Measurements from ENCODE around the gene GSTK1.
A peak's percentile ranks its signal among the peaks of the same experiment; 100 is the strongest.
"Not testable (repeated sequence)": the region's sequence is repeated elsewhere in the genome, so short reads cannot be mapped to it uniquely, and the experiment has no call there.

GSTK1 gene

DNA sequence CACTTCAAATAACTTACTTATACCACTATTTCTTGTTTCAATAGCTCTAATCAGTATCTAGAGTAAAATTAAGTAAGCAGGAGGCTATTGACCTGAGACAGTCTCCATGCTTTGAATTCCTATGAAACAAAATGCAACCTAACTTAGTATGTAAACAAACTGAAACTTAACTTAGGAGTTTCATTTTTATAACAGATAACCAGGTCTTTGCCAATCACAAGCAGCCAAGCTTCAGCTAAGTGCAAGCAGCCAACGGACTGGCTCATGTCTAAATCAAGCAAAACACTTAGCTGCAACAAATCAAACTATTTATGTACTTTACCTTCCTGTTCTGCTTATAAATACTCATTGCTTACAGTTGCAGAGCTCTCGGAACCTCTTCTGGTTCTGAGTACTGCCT is 4.4 kb upstream of the GSTK1 start:
- DNase-seq, result no peak
- in situ Hi-C loops (cut with HindIII; ENCODE audit: low pct_ligation_motif_present, low pct_unique_long_range_greater_than_20kb, low sequenced_read_pairs), result no loop called here

DNA sequence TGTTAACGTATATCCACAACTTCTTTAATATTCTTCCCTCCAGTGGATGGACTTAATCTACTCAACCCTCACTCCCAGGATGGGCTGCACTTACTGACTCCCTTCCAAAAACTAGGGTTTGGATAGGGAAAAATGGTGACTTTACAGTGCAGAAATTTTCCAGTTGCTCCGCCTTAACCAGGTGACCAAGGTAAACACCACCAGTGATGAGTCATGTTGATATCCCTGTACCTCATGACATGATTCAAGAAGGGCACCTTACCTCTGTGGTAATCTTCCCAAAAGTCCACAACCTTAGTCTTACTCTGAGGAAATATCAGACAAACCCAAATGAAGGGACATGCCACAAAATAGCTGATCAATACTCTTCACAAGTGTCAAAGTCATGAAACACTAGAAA is 3.5 kb upstream of the GSTK1 start:
- in situ Hi-C loops (cut with HindIII; ENCODE audit: low pct_ligation_motif_present, low pct_unique_long_range_greater_than_20kb, low sequenced_read_pairs), result no loop called here
- DNase-seq, result no peak

DNA sequence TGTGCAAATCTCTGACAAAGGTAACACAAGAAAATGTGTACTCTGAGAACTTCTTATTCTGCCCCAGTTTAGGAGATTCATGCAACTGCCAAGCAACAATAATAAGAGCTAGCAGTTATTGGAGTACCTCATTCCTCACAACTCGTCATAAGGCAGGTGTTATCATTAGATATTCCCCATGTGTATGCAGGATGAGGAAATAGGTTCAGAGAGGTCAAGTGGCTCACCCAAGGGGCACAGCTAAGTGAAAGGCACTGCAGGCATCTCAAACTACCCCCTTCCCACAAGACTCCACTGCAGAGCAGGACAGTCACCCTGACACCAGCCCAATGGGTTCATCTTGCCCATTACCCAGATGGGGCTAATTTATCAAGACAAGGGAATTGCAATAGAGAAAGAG is 1.3 kb upstream of the GSTK1 start:
- DNase-seq, result no peak
- in situ Hi-C loops (cut with HindIII; ENCODE audit: low pct_ligation_motif_present, low pct_unique_long_range_greater_than_20kb, low sequenced_read_pairs), result no loop called here

DNA sequence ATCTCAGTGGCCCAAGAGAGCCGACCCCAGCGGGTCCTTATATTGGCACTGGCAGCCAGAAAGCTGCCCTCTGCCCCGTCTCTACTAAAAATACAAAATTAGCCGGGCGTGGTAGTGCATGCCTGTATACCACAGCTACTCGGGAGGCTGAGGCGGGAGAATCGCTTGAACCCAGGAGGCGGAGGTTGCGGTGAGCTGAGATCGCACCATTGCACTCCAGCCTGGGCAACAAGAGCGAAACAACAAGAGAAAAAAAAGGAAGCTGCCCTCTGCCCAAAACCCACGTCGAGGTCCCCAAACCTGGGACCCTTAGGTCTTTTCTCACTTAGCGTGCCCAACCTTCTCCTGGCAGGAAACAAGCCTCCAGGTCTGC is 941 bp downstream of the GSTK1 start:
- in situ Hi-C loops (cut with HindIII; ENCODE audit: low pct_ligation_motif_present, low pct_unique_long_range_greater_than_20kb, low sequenced_read_pairs); DNase-seq: not testable (repeated sequence)

DNA sequence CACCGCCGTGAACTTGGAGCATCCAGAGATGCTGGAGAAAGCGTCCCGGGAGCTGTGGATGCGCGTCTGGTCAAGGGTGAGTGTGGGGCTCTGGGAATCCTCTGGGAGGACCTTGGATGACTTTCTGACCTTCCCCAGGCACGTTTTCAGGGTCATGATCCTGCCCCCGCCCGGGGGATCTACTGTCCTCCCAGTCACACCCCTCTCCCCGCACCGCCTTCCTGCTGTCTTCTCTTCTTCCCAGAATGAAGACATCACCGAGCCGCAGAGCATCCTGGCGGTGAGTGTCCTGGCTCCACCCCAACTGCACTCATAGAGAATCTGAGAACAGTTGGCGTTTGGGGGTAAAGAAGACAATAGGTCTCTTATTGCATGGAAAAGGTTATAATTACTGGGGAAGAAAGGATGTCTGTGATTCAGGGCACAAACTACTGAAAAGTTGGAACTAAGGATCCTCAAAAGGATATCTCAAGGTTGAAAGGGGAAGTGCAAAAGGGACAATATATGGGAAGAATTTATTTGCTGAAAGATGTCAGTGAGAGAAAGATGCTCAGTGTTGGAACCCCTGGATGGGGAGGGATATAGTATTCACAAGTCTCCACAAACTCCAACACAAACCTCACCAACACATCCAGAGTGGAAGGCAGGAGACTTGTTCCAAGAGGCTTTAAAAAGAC is 1.9 kb downstream of the GSTK1 start:
- in situ Hi-C loops (cut with HindIII; ENCODE audit: low pct_ligation_motif_present, low pct_unique_long_range_greater_than_20kb, low sequenced_read_pairs), result no loop called here
- no peak for DNase-seq

DNA sequence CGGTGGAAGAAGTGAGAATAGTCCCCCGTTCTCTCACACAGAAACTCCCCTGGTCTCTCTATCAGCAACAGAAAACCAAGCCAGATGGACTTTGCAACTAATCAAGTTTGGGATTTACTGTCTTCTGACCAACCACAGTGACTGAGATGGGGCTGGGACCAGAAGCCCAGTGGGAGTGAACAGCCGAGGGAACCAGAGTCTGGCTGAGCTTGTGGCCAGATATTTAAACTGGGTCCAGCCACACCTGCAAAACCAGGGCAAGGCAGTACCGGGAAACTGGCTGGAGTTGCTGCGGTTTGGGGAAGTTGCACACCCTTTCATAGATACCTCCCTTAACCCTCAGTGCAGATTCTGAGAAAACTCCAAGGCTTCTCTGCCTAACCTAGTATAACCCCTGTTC is 6.0 kb downstream of the GSTK1 start:
- in situ Hi-C loops (cut with HindIII; ENCODE audit: low pct_ligation_motif_present, low pct_unique_long_range_greater_than_20kb, low sequenced_read_pairs), result no loop called here

DNA sequence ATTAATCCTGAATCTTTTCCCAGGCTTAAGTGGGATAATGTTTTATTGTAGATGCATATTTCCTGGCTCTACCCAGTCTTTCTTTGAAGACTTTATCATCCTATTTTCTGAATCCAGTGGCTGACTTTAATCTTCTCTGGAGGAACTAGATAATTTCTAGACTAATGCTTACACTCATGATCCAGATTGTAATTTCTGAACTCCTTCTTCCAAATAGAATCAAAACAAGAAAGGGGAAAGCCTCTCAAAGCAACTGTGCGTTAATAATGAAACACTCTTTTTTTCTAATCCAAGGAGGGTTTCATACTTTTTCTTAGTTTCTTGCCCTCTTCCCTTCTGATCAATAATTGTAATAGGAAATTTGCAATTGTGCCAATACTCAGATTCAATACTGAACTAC is 8.0 kb downstream of the GSTK1 start:
- DNase-seq, result no peak
- in situ Hi-C loops (cut with HindIII; ENCODE audit: low pct_ligation_motif_present, low pct_unique_long_range_greater_than_20kb, low sequenced_read_pairs), result no loop called here

More for the DNA sequence above, 6.0 kb downstream of the GSTK1 start:
- DNase-seq, result no peak

DNA sequence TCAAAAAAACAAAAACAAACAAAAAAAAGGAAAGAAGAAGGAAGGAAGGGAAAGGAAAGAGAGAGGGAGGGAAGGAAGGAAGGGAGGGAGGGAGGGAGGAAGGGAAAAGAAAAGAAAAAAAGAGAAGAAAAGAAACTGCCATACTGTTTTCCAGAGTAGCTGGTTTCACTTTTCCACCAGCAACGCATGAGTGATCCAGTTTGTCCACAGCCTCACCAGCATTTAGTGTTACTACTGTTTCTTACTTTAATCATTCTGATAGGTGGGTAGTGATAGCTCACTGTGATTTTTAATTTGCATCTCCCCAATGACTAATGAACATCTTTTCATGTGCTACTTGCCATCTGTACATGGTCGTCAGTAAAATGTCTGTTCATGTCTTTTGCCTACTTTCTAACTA is 9.6 kb downstream of the GSTK1 start:
- no peak for DNase-seq
- in situ Hi-C loops (cut with HindIII; ENCODE audit: low pct_ligation_motif_present, low pct_unique_long_range_greater_than_20kb, low sequenced_read_pairs), result no loop called here

DNA sequence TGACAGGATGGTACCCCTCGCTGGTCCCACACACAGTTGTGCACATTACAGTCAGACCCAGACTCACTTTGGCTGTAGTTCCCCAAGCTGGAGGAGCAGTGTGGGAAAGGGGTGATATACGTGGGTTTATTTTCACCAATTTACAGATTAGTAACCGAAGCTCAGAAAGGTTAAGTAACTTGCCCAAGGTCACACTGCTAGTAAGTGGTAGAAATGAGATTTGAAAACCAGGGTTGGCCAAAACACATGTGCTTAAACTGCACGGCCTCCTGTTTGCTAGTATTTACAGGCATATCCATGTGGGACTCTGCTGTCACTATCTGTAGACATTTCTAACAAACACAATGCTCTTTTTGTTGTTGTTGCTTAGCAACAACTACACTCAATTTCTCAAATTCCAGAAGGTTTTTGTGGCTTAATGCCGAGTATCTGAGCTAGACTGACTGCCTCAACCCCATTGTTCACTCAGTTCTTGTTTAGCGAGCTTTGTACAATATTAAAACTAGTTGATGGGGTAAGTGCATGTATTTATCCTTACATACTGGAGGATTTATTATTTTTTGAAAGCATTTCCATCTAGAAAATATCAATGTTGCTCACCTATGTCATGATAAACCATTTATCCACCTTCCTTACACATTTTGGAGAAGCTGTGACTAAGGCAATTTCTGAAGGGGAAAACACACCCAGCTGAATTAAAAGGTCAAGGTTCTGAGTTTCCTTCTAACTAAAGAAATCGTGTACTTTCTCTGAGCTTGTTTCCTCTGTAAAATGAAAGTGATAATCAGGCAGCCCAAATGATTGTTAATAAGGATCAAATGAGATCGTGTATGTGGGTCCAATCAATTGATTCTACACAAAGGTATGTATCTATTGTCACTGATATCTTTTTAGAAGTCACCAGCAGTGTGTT is 16.2 kb downstream of the GSTK1 start:
- peak; percentile 65 for DNase-seq
- in situ Hi-C loops (cut with HindIII; ENCODE audit: low pct_ligation_motif_present, low pct_unique_long_range_greater_than_20kb, low sequenced_read_pairs), result no loop called here

DNA sequence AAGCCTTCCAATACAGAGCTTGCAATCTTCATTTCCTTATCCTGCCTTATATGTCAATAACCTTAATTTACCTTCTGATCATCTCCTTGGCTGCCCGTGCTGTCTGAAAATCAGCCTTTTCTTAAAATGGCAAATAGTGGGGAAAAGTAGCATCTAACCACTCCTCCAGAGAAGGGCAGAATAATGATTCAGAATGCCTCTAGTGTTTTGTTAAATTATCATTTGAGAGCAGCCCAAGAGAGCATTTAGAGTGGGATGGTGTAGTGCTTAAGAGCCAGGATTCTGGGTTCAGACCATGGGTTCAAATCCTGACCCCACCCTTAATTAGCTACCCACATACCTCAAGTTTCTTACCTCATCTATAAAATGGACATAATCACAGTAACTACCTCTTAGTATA is 16.9 kb downstream of the GSTK1 start:
- DNase-seq, result no peak
- in situ Hi-C loops (cut with HindIII; ENCODE audit: low pct_ligation_motif_present, low pct_unique_long_range_greater_than_20kb, low sequenced_read_pairs), result no loop called here

DNA sequence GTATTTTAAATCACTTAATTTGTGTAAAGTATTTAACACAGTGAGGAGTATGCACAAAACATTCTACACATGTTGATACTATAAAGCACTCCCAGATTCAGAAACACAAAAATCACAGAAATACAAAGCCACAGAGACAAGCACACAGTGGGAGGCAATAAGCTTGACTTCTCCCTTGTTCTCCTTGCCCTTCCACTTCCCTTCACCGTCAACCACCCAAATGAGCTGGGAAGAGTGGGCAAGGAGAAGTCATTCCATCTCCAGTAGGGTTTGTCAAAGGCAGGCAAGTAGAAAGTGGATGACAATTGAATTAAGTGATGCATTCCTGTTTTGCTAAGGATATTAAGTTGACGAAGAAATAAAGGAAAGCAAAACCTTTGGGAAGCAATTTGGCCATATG is 17.3 kb downstream of the GSTK1 start:
- DNase-seq, result no peak
- in situ Hi-C loops (cut with HindIII; ENCODE audit: low pct_ligation_motif_present, low pct_unique_long_range_greater_than_20kb, low sequenced_read_pairs), result no loop called here

DNA sequence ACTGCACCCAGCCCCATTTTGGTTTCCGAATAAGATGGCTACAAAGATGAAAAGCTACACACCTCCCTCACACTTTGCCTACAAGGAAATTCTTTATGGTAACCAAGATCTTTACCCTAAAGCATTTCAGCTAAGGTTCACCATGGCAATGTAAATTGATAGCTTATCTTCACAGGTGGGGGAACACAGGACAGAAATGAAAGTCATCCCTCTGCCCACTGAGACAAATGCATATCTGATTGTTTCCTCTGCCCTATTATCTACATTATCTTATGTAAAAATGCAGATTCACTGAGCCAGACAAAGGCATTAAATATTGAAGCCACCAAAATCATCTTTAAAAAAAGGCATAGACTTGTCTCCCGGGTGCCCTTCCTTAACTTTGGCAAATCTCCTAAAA is 18.3 kb downstream of the GSTK1 start:
- no peak for DNase-seq
- in situ Hi-C loops (cut with HindIII; ENCODE audit: low pct_ligation_motif_present, low pct_unique_long_range_greater_than_20kb, low sequenced_read_pairs), result no loop called here

DNA sequence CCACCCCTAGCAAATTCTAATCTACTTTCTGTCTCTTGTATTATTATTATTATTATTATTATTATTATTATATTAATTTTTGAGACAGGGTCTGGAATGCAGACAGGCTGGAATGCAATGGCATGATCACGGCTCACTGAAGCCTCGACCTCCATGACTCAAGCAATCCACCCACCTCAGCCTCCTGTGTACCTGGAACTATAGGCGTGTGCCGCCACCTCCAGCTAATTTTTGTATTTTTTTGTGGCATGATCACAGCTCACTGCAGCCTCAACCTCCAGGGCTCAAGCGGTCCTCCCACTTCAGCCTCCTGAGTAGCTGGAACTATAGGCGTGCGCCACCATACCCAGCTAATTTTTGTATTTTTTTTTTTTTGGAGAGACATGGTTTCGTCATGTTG is 18.9 kb downstream of the GSTK1 start:
- no peak for DNase-seq
- in situ Hi-C loops (cut with HindIII; ENCODE audit: low pct_ligation_motif_present, low pct_unique_long_range_greater_than_20kb, low sequenced_read_pairs), result no loop called here

DNA sequence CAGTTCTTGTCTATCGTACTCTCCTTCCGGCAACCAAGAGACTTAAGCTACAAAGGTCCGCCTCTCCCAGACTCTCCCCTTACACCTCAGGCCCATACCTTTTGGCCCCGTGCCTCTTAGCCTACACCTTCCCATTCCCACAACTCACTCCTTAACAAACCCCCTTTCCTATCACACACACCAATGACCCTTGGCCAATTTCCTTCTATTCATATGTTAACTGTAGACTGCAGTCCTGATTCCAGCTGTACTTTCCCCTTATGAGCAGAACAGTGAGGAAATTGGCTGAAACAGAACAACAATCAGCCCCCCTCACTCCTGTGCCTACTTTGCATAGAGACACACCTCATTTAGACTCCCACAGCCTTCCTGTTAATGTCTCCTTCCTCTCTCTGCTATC is 20.1 kb downstream of the GSTK1 start:
- DNase-seq, result no peak
- in situ Hi-C loops (cut with HindIII; ENCODE audit: low pct_ligation_motif_present, low pct_unique_long_range_greater_than_20kb, low sequenced_read_pairs), result no loop called here

DNA sequence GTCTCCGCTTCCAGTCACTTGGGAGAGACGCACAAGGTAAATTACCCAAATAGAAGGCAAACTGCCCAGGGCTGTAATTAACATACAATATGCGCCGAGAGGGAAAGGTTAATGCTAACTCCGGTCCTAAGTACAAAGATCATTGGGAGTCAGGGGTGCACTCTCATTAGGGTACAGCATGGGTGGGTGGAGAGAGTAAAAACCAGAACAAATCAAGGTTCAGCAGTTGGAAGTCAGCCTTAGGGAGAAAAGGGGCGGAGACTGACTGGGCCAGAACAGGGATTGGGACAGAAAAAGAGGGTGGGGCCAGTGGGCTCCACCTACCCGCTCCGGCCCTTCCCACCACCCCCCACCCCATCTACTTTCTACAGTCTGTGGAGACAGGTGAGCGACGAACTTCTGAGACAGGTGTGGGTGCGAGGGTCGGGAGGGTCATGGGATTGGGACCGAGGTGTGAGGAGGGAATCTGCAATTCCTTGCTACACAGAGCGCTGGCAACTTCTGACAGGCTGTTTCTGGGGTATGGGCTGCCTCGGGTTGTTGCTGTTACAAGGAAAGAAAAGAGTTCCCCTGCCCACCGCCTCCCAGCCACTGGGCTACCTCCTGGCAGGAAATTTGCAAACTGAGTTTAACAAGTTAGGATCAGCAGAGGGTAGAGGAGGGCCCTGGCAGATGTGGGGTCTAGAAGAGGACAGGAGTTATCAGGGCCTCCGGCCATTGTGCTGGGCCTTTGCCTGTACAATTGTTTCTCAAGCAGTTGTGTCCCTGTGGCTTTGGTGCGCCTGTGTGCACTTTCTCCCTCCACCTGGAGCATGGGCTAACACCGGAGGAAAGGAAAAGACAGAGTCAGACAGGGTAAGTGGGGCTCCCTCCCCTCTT is 21.6 kb downstream of the GSTK1 start, which contains the start of gene TMEM139:
Gene TMEM139, plus strand, starts transcription at position 368 of the 879 bp plus-strand sequence. CDS start 1,000 bp downstream, outside the sequence.
- in situ Hi-C loops (cut with HindIII; ENCODE audit: low pct_ligation_motif_present, low pct_unique_long_range_greater_than_20kb, low sequenced_read_pairs), result no loop called here
- DNase-seq, result peak; percentile 91

DNA sequence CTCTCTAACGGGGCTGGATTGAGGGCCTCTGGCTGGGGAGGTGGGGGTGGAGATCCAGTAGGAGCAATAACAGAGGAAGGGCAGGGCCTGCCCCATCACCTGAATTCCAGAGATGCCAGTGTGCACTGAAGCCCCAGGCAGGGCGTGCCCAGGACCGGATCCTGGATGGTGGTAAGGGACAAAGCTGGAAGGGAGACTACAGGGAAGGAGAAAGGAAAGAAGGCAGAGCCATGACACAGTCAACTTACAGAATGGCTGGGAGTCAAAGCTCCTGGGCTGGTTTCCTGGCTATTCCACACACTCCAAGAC is 22.2 kb downstream of the GSTK1 start:
- DNase-seq, result peak; percentile 98
- in situ Hi-C loops (cut with HindIII; ENCODE audit: low pct_ligation_motif_present, low pct_unique_long_range_greater_than_20kb, low sequenced_read_pairs), result no loop called here

DNA sequence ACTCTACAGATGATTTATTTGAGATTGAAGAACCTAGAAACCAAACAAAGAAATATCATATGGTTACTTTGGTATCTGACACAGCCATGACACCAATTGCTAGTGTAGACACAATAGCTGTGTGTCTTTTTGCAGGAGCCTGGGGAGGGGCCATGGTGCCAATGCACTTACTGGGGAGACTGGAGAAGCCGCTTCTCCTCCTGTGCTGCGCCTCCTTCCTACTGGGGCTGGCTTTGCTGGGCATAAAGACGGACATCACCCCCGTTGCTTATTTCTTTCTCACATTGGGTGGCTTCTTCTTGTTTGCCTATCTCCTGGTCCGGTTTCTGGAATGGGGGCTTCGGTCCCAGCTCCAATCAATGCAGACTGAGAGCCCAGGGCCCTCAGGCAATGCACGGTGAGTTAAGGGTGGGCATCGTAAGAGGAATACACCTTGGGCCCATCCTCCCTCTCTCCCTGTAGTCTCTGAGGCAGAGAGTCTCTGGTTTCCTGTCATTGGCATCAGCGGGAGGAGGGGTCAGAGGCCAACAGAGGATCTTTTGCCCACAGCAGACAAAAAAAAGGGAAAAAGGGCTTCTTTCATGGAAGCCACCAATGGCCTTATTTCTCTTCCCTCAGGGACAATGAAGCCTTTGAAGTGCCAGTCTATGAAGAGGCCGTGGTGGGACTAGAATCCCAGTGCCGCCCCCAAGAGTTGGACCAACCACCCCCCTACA is 22.7 kb downstream of the GSTK1 start:
- in situ Hi-C loops (cut with HindIII; ENCODE audit: low pct_ligation_motif_present, low pct_unique_long_range_greater_than_20kb, low sequenced_read_pairs), result no loop called here
- no peak for DNase-seq

DNA sequence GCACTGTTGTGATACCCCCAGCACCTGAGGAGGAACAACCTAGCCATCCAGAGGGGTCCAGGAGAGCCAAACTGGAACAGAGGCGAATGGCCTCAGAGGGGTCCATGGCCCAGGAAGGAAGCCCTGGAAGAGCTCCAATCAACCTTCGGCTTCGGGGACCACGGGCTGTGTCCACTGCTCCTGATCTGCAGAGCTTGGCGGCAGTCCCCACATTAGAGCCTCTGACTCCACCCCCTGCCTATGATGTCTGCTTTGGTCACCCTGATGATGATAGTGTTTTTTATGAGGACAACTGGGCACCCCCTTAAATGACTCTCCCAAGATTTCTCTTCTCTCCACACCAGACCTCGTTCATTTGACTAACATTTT is 23.3 kb downstream of the GSTK1 start:
- no peak for DNase-seq
- in situ Hi-C loops (cut with HindIII; ENCODE audit: low pct_ligation_motif_present, low pct_unique_long_range_greater_than_20kb, low sequenced_read_pairs), result no loop called here
